Stimulated activated CD8-positive, alpha-beta memory T cell treated with anti-CD3 and anti-CD28 coated beads, Interleukin-4, amount 100 ng/mL, for 48 hours (primary cell): ENCODE results near the gene ATP11B.
"Not testable (repeated sequence)": the region's sequence is repeated elsewhere in the genome, so short reads cannot be mapped to it uniquely, and the experiment has no call there.

Experiments used
- DNase-seq: peaks from one replicate; pipeline ENCODE4 v3.0.0-alpha.2; 2020

ATP11B gene

DNA sequence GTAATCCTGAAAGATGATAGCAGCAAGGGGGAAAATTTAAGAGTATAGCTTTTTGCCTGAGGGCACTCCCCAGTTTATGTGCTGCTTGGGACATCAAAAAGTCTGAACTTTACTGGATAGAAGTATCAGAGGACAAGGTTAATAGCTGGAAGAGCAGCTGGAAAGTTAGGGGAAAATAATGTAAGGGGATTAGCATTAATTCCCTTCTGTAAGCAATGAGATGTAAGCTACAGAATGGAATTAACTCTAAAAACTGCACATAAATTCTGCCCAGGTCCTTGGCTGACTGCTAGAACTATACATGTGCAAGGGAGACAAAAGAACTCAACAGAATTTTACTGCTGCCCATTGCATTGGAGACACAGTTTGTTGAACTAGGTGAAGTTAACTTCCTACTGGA is 55.6 kb downstream of the ATP11B start:
- no peak for DNase-seq

- DNase-seq = no peak
These were observed 61.8 kb downstream of the ATP11B start for GRCh38 chr3:182855076-182855475.

DNA sequence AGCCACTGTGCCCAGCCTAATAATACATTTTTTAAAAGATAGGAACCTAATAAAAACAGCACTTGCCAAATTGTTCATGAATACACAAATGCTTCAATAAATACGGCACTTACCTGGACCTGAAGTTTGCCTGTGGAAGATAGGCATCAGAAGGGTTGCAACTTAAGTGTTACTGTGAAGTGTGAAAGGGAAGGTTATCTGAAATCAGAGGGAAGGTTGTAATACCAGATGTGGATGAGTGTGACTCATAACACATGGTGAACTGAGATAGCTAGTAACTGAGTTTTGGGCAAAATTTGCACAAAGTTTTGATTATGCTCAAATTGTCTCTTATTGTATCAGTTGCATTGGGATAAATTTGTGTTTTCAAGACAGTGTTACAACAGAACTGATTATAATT is 68.0 kb downstream of the ATP11B start:
- DNase-seq = no peak

DNA sequence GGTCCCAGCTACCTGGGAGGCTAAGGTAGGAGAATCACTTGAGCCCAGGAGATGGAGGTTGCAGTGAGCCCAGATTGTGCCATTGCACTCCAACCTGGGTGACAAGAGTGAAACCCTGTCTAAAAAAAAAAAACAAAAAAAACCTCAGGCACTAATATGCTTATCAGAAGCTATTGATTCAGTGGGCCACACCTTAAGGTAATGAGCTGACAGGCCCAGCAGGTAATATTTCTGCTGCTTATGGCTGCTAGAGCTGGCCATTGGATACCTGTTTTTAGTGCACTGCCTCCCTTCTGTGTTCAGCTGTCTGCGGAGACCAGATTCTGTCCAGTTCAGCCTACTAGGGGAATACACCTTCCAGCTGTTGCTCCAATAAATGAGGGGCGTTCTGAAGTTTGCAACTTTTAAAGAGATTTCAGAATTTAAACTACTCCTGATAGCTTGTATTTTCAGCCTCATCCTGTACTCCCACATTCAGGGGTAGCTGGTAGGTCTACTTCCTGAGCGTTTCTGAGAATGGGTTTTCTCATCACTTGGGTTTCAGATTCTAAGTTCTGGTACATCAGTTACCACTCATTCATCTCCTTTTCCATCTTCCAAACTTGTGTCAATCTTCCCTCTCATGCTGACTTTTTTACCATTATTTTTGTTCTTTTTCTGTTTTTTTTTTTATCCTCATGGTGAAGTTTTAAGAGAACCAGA is 69.0 kb downstream of the ATP11B start:
- no peak for DNase-seq

DNA sequence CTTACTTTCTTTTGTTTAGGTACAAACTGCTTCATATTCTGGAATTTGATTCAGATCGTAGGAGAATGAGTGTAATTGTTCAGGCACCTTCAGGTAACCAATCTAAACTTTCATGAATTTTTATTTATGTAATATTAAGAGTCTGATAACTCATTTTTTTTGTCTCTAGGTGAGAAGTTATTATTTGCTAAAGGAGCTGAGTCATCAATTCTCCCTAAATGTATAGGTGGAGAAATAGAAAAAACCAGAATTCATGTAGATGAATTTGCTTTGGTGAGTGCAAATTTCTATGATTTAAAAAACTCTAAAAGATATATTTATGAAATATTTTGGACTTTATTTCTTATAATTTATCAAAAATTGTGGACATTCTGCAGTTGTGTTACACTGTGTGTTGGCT is 75.8 kb downstream of the ATP11B start:
- DNase-seq = no peak

- DNase-seq = not testable (repeated sequence)
These were observed 77.6 kb downstream of the ATP11B start for GRCh38 chr3:182870917-182871316.

DNA sequence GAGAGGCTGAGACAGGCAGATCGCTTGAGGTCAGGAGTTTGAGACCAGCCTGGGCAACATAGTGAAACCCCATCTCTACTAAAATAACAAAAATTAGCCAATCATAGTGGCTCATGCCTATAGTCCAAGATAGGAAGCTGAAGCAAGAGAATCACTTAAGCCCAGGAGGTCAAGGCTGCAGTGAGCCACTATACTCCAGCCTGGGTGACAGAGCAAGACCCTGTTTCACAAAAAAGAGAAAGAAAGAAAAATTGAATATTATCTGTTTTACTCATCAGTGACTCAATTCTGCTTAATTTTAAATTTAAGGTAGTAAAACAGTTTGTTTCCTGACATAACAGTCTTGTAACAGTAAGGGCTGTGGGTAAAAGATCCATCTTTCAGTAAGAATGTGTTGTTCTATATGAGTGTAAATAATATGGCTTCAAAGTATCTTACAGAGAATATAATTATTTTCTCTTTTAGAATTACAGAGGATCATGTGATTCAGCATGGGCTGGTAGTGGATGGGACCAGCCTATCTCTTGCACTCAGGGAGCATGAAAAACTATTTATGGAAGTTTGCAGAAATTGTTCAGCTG is 85.8 kb downstream of the ATP11B start:
- DNase-seq = no peak

- no peak for DNase-seq
These were observed 93.2 kb downstream of the ATP11B start for GRCh38 chr3:182886497-182886896.

DNA sequence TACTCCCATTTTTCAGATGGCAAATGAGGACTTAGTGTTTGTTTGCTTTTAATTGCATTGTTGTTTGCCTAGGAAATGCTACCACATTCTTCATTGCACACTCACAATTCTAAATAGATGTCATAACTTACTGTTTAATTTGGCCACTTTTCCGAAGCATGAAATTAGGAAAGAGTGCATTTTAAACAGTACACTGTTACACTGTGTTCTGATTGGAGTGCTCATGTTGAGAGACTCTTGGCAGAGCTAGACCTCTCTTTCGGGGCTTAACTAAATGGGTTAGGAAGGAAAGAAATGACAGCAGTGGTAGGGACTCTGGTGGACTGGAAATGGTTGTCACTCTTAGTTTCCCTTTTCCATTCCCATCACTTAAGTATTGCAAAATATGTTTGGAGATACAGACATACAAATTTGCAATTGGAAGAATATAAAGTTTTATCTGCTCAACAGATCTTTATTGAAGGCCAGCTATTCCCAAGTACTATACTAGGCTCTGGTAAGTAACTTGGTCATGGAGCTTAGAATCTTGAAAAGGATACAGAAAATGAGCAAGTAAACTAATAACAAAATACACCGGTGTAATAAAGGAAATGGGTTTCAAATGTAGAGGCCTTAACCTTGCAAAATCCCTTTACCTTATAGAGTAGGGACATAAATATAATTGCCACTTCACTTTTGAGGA is 96.8 kb downstream of the ATP11B start:
- DNase-seq = no peak

GRCh38 chr3:182891364-182891763 is 98.1 kb downstream of the ATP11B start:
- no peak for DNase-seq

- DNase-seq = no peak
These were observed 98.9 kb downstream of the ATP11B start for GRCh38 chr3:182892226-182892625.

DNA sequence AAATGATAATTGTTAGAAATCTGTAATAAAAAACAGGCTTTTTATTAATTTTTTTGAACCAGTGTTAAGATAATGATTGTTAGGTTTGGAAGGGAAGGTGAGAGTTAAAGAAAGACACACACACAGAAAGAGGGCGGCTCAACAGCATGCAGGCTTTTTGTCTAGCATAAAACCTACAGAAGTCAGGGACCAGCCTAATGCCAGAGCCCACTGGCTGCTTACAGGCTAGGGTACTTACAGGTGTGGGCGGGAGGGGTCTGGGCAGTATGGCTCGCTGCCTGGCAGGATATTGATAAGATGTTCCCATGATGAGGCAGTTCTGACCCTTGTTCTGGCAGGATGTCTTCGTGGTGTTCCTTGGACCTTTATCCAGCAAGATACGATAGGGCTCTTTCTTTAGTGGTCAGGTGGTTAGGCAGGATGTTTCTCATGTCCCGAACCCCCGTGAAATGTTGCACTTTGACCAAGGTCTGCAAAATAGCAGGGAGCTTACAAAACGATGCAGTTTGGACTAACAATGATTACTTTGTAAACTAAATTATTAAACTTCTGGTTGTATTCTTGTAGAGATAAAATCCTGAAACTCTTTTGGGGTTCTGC is 102.3 kb downstream of the ATP11B start:
- no peak for DNase-seq

GRCh38 chr3:182896553-182896952 is 103.2 kb downstream of the ATP11B start:
- DNase-seq = no peak

DNA sequence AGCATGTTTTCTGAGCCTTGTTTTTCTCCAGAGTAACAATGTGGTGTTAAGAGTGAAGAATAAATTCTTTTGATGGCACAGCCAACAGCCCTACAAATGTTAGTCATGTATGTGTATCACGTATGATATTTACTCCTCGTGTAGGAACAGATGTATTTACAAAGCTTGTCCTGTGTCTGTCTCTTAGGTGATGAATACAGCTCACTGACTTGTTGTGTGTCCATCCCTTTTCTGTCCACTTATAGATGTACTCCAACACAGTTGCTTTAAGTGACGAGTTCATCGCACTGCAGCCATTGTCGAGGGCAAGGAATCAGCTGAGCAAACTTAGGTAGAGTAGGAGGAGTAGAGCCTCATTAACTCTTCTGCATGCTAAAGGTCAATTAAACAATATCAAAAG is 108.9 kb downstream of the ATP11B start:
- no peak for DNase-seq

DNA sequence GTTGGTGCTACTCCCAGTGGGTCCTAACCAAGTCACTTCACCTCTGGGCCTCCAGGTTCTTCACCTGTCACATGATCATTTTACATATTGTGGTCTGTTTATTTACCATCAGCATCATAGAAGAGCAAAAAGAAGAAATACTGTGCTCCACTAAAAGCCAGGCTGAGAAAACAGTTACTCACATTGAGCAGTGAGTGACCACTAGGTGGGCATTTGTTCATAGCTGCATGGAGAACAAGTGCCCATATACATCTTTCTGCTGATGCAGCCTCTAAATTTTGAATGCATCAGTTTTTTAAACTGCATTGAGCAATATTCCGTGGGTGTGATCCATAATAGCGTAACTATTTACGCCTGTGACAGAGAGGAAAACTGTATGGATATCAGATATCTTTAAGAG is 110.9 kb downstream of the ATP11B start:
- no peak for DNase-seq

- no peak for DNase-seq
These were observed 112.3 kb downstream of the ATP11B start for GRCh38 chr3:182905623-182906022.

- DNase-seq = no peak
These were observed 112.7 kb downstream of the ATP11B start for GRCh38 chr3:182906036-182906435.

- no peak for DNase-seq
These were observed 115.2 kb downstream of the ATP11B start for GRCh38 chr3:182908471-182908870.

DNA sequence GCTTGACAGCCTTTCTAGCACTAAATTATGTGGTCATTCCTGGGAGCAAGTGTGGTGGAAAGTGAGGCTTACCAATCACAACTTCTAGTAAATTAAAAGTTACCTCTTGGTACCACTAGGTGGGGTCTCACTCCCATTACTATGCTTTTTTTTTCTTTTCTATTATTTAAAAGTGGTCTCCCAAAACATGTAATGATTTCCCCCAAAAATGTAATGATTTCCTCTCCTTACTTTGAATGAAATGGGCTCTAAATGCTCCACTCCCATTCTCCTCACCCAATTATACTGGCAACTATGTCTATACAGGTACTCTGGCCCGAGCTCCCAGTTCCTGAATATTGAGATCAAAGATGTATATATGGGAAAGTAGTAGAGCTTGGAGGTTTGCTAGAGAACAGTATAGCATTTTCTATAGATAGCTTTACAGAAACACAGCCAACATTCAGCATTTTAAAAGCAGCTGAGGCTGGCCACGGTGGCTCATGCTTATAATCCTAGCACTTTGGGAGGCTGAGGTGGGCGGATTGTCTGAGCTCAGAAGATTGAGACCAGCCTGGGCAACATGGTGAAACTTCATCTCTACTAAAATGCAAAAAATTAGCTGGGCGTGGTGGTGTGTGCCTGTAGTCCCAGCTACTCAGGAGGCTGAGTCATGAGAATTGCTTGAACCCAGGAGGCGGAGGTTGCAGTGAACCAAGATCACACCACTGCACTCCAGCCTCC is 116.2 kb downstream of the ATP11B start:
- no peak for DNase-seq

DNA sequence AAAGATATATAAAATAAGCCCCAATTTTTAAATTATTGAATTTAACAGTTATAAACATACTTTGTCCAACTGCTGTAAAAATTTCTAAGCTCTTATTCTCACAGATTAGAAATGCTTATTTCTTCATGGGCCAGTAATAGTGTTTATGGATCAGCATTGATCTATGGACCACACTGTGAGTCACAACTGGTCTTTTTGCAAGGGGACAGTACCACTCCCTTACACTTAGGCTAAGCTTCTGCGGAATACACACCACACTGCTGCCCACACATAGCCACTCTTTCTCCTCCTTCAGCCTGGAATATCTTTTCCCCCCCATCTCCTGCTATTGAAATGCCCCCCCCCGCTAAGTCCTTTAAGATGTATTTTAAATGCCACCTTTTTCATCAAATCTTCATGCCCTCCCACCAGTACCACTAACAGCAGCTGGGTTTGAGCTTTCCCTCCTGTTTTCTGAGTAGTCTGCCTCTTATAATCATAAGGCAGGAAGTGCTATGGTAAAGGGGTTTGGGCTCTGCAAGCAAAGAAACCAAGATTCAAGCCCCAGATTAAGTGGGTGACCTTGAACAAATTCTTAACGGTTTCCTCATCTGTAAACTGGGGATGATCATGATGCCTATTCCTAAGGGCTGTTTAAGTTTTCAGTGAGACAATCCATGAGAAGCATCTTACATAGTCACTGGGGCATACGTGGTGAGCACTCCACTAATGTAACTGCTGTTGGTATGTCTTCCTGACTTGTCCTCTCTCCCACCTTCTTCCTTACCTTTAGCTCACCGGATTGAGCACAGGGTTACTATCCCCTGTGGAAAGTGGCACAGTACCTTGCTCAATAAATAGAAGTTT is 117.9 kb downstream of the ATP11B start:
- DNase-seq = no peak

- no peak for DNase-seq
These were observed 118.4 kb downstream of the ATP11B start for GRCh38 chr3:182911782-182912111.

- no peak for DNase-seq
These were observed 119.2 kb downstream of the ATP11B start for GRCh38 chr3:182912474-182912873.

GRCh38 chr3:182913889-182914288 is 120.6 kb downstream of the ATP11B start:
- DNase-seq = no peak
